HG02642 (cell line): ENCODE measurements around the gene ZNF385C.

ENCODE experiments used
- ATAC-seq: cut with Tn5 transposase; IDR thresholded peaks from one replicate; pipeline ENCODE4 v1.9.1; 2021; ENCODE audit warnings: mild to moderate bottlenecking; ENCODE audit not compliant: unreplicated experiment, poor library complexity

Gene ZNF385C

DNA sequence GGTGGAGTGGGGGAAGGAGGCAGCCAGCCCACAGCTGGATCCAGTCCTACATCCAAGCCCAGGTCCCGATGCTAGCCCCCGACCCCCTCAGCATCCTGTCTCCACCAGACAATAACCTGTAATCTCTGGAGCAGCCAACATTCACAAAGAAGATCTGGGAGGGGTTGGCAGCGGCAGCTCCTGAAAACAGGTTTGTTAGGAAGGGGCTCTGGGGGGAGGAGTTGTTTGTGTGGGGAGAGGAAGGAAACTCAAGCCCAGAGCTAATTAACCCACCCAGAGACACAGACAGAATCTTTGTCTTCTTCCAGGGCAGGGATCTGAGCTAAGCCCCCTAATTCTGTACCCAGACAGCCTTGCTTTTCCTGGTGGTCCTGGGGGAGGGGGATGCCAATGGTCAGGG is 43.2 kb downstream of the ZNF385C start:
- ATAC-seq, result no peak

DNA sequence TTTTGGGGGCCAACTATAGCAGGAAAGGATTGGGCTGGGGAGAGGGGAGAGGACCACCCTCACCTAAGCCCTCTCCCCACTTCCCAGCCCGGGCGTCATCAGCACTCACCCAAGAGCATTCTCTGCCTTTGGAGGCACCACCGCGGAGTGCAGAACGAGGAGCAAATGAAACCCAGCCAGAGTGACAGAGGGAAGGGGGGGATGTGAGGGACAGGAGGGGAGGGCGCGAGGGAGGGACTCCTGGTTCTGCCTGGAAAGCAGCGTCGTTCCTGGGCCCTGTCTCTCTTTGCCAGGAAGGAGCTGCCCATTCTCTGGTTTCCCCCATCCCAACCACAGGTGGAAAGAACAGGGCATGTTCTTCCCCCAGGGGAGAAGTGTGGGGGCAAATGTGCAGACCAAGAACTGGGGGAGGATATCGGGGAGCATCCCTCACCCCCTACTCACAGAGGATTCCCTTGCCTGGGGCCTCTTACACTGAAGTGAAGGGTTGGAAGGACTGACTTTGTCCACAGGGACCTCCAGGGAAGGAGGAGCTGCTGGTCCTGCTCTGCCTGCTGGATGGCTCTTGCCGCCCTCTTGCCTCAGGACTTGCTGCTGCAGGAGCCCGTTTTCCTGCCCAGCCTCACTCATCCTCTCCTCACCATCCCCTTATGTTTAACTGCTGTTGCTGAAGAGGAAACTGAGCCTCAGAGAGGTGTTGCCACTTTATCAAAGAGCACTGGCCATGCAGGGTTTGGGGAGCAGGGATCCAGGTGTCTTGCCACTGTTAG is 44.4 kb downstream of the ZNF385C start:
- ATAC-seq, result no peak

DNA sequence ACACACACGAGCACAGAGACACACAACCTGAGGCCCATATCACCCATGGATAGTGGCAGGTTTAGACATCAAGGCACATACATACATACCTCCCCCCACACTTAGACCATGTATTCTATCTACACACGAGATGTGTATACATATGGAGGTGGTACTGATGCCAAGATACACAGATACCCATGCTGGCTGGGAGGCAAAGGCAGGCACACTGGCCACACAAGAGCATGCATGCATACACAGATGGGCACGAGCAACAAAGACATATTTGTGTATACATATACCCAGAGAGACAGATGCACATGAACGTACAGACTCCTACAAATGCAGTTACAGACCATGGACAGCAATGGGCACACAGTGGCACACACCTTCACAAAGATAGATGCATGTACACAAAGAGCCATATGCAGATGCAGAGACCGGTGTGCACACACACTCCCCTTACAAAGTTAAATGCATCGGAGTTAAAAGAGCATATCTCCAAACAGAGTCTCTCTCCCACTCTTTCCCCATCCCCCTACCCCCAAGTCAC is 45.9 kb downstream of the ZNF385C start:
- ATAC-seq, result no peak

DNA sequence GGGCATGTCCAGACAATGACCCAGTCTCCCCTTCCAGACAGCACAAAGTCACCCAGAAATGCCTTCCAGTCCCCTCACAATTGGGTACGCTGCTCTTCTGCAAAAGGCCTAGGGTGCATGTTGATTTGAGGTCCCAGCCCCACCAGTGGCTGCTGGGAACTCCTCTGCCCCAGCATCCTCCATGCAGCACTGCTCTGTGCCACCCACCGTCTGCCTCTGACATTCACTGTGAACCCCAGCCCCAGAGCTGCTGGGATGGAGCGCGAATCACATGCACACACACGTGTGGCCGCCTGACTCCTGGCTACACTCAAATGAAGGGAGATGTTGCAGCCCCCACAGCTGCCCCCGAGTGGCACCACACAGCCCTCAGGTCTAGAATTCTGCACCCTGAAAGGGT is 46.6 kb downstream of the ZNF385C start:
- ATAC-seq, result no peak

DNA sequence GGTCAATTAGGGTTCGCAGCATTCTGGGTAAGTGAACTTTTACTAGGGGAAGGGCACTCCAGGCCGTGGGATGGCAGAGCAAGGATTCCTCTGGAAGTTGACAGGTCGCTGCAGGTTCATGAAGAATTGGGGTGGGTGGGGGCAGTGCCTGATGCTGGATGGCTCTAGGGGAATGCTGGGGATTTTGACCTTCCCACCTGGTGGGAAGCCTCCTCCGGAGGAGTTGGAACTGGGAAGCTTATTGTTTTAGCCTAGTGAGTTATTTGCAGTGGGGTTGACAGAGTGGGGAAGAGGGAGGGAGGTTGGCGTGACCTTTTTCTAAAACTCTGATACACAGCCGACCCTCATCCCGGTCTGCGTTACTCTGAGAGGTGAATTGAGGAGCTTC is 47.3 kb downstream of the ZNF385C start:
- ATAC-seq, result no peak

DNA sequence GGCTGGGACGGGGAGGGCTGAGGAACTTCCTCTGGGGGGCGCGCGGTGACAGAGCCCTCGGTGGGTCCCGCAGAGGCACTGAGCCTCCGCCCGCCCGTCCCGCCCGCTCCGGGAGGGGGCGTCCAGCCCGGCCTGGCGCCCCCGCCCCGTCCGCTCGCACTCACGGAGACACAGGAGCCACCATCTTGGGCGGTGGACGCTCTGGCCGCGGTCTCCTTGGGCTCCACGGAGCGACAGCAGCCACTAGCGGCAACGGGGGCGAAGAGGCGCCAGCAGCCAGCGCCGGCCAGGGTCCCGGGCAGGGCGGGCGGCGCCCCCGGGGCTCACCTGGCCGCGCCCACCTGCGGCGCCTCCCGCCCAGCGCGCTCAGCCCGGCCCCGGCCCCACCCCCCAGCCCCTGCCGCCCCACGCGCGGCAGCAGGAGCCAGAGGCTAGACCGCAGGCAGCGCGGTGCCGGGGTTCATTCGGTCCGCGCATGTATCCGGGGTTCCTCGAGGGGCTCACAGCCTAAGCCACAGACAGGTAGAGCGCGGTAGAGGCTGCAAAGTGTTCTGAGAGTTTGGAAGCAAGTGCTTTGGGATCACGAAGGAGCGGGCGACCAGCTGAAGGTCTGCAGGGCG is 47.8 kb downstream of the ZNF385C start, which contains the start of gene C17orf113:
TSS of gene C17orf113 (minus strand) at position 209 of the 620 bp plus-strand sequence. CDS start 7,225 bp downstream, outside the sequence.
- ATAC-seq, result no peak

DNA sequence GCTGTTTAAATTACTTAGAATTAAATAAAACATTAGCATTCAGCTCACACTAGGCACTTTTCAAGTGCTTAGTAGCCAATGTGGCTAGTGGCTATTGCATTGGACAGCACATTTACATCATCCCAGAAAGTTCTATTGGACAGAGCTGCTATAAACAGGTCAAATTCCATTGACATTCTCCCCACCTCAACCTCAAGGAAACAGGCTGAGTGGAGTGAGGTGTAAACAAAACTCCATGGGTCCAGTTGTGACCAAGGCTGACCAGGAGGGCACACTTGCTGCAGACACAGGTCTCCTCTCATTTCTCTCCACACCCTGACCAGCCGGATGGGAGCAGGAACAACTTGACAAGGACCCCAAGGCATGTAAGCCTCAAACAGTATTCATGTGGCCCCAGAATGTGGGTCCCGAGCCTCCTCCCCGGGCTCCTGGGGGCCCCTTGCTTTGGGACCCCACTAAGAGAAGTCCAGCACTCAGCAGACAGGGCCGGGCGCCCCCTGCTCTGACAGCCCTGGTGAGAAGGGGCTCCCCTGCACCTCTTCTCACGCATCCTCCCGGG is 48.4 kb downstream of the ZNF385C start:
- ATAC-seq, result no peak

DNA sequence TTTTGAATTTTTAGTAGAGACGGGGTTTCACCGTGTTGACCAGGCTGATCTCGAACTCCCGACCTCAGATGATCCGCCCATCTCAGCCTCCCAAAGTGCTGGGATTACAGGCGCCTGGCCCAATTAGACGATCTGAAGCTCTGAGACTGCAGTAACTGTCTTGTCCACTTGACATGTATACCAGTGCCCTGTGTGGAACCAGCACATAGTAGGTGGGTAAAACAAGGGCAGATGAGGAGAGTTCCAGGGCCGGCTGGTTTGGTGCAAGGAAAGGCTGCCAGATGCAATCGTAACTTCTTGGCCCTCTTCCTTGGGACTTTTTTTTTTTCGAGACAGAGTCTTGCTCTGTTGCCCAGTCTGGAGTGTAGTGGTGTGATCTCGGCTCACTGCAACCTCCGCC is 50.9 kb downstream of the ZNF385C start:
- no peak for ATAC-seq

DNA sequence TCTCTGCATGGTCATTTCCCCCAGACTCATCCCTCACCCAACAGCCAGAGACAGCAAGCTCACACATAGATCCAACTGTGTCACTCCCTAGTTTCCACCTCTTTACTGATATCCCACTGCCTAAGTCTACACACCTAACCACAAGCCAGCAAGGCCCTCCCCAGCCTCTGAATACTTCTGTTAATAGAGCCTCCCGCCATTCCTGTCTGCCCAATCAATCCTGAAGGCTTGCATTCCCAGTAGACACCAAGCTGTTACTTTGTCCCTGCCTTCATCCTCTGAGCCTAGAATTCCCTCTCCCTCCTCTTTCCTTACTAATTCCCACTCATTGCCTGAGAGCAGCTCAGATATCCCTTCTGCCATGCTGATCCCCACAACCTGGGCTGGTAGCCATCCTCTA is 52.6 kb downstream of the ZNF385C start:
- no peak for ATAC-seq

DNA sequence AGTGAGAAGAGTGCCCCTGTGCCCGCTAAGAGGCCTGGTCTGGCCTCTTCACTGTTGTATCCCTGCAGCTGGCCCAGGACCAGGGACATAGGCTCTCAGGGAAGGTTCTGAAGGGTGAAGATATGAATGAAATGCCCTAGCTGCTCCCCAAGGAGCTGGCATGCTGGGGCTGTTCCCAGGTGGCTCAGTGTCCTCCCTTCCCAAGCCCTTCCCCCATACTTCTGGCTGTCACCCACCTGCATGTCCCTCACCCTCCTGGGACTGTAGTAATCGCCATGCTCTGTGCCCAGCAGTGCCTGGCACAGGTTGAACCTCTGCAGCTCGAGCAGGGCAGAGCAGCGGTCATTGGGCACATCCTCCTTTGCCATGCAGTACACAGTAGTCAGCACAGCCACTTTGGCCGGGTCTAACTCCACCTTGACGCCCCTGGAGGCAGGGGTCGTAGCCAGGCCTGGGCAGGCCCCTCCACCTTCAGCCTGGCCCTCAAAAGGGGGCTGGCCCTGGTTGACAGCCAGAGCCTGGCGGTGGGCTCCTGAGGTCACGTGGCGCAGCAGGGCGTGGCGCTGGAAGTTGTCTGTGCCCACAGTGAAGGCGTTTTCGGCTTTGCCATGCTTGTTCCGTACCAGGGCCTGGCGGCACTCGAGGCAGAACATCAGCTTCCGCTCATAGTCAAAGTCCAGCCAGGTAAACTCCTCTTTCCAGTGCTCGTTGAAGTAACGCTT is 55.5 kb downstream of the ZNF385C start:
- no peak for ATAC-seq

DNA sequence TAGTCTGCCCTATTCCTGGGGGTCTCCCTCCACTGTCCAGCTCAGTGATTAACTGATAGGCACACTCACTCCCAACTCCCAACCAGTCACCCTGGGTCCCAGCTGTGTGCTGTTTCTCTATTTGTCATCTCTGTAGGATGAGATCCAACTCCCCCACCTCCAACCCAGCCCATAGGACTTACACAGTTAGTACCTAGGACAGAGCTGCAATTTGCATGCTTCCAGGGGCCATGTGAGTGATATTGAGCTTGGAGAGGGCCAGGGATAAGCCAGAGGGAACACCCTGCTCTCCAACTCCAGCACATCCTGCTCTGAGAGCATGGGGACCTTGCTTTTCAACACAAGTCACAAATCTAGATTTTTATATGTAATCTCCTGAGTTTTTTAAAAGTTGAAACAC is 56.7 kb downstream of the ZNF385C start:
- ATAC-seq, result no peak

DNA sequence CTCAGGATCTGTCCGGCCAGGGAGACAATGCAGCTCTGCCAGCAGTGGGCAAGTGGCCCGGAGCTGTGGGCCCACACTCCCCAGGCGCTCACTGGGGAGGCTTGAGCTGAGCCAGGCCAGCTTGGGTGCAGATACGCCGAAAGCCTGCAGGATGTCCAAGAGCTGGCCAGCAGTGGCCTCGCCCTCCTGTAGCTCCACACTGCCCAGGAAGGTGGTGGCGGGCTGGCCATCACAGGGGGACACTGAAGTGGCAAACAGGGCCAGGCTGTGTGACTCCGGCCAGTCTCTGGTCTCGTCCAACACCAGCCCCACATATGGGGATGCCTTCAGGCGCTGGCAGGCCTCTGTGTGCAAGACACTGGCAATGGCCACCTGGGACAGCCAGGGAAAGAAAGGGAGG is 57.5 kb downstream of the ZNF385C start:
- ATAC-seq, result no peak

DNA sequence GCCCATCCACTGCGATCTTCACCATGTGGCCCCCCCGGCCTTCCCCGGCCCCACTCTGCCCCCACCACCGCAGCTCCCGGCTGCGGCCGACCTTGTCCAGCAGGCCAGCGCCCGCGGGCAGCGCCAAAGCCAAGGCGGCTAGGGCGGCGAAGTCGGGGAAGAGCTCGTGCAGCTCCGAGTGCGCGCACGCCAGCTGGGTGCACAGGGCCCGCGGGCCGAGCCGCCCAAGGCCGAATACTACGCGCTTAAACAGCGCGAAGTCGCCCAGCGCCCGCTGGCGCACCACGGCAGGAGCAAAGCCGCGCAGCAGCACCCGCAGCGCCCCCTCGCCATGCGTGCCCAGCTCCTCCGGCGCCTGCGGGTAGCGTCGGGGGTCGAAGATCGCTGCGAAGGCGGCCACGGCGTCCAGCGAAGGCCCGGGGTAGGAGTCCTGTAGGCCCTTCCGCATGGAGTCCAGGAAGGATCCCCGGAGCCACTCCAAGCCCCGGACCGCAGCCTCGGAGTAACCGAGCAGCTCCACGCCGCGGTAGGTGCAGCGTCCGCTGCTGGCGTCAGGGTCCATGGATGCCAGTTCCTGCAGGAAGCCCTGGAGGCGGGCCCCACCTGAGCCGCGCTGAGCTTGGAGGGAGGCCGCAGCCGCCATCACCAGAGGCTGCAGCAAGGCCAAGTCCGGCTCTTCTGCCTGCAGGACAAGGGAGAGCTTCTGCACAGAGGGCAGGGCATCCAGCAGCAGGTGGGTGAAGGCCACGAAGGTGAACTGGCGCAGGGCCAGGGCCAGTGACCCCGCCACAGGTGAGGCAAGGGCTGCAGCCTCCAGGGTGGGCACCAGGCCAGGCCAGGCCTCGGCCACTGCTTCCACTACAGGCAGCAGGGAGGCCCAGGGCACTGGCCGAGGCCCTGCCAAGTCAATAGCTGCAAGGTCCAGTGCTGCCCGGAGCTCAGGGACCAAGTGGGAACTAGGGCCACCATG is 58.2 kb downstream of the ZNF385C start:
- ATAC-seq, result no peak

DNA sequence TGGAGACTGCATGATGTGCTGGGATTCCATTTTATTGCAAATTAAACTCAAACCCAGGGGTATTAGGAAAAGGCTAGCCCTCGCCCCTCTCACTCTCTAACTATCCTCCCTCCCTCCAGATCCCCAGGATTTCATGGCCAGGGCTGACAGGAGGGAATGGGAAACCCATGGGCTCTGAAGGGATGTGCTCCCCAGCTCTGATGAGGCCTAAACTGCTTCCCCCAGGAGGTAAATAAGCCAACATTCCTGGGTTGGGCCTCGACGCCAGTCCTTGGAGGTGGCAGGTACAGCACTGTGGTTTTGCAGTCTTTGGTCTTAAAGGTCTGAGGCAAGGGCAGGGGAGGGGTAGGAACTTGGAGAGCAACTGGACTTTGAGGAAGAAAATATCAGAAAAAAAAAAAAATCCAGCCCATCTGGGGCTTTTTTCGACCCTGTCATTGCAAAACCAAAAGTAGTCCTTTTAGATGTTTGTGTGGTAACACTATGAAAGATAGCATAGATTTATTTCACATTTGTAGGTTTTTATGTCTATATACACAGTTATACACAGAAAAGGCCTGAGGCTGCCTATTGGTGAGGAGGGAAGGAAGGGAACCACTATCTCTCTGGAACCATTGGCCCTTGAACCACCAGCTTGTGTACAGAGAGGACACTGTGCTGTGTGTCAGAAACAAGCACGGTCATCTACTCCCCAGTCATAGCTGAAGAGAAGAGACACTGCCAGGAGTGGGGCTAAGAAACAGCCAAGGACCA is 59.9 kb downstream of the ZNF385C start:
- ATAC-seq, result no peak

DNA sequence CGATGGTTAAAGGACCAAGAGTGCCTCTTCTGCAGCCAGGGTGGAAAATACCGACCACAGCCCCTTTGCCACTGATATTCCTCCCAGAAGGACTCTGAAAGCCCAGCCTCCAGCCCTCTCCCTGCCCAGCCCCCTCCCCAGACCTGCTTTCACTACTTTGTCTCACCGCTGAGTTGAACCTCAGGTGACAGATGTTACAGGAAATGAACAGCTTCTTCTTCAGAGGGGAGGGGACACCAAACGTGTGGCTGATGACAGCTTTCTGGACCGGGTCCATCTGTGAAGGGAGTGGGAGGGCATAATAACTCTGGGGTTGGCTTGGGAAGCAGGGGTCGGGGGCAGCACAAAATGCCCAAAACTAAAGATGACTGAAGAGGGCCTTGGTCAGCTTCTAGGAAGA is 64.2 kb downstream of the ZNF385C start:
- ATAC-seq, result no peak

DNA sequence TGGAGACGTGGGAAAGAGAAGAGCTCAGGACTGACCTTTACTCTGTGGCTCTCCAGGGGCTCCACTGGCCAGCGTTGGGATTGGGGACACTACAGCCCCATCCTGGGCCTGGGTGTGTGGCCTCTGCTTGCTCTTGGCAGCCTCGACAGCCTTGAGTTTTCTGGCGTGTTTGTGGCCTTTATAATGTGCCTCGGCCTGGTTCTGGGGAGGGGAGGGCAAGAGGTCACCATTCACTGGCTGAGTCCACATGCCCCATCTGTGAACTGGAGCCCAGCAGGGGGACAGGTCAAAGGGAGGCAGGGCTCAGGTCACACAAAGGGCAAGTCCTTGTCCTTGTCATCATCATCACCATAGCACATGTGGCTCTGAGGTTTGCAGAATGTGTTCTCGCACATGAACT is 66.7 kb downstream of the ZNF385C start:
- no peak for ATAC-seq

DNA sequence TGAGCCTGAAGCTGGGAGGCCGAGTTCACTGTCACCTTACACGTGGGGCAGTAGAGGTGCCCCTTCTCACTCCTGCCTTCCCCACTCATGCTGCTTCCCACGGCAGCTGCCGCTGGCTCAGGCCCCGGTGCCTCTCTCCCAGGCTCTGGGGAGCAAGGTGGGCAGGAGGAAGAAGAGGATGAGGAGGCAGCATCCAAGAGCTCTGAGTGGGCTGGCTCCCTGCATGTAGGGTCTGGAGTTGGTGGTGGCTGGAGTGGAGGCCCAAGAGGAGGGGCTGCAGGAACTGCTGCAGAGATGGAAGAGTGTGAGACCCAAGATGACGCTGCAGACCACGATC is 69.5 kb downstream of the ZNF385C start:
- ATAC-seq, result no peak

DNA sequence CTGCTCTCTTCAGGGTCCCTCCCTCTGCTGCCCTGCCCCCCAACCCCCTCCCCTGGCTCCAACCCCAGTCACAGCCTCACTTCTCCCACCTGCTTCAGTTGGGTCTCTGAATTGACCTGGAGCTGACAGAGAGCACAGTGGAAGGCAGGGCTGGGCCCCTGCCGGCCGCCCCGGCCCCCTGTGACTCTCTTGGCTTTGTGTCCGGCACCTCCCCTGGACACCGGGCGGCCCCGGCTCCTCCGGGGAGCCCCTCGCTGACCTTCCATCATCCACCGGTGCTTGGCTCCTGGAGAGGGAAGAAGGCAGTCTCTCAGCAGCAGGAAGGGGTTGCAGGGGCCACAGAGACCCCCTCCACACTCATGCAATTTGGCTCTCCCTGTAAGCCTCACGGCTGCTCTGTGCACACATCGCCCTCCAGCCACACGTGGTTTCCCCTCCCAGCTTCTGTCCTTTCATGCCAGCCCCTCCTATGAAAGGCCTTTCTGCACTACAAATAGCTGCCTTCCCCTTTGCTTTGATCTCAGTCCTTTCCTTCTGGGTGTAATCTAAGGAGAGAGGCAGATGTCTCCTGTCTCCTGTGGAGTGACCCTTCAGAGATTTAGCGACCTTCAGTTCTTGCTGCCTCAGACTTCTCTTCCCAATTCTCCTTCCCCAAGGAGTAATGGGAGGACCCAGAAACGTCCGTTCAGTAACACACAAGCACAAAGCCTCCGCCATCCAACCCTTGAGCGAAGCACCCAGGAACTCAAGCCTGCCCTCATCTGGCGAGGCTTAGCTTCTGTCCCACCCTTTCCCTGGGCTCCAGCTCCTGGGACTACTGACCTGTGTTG is 70.1 kb downstream of the ZNF385C start:
- no peak for ATAC-seq

DNA sequence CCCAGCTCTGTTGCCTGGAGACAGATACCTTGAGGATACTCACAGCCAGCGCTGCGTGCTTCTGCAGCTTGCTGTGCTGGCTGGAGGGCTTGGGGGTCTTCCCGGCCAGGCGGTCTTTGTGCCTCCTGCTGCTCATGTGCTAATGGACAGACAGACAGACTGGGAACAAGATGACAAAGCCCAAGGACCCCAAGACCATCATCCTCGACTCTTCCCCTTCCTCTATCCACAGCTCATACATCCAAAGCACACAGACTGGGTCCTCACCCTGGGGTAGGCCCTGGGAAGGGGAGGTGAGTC is 70.7 kb downstream of the ZNF385C start:
- no peak for ATAC-seq
